Skin of body (tissue), 3 donors: Measurements from ENCODE around the gene SCAF1. TPM values are rescaled to one million over a fixed set of nuclear protein-coding genes. Genes with fewer than 3 reads are reported as not detected.

ENCODE experiments used
- DNase-seq: peaks from one replicate; lab custom pipeline; 2025; lab: John Stamatoyannopoulos, UW
- small RNA-seq: library from RNA; depleted of rRNA; stranded (forward); fragments of <200 nt; gene quantifications from one replicate; pipeline ENCODE3, GENCODE V24; 2014; ENCODE audit warnings: low replicate concordance
- total RNA-seq: library from RNA; depleted of rRNA; stranded (reverse); fragments of >200 nt; gene quantifications from one replicate; pipeline ENCODE4 v1.2.3, GENCODE V29; 2014

The SCAF1 gene
- total RNA-seq, 1 donor from 2014 or later: 8.5 TPM

GRCh38 chr19:49705919-49706318 lies 63.9 kb downstream of the SCAF1 start:
- no peak for DNase-seq

Small RNA genes within 50 kb of the gene (small RNA-seq; reads per million reads assigned to genes)
- not detected for gene MIR5088

Other genes with a start within 250 kb of the SCAF1 start
- not detected for gene PTH2, start 218.8 kb upstream of the SCAF1 start, total RNA-seq
- gene GFY, start 216.8 kb upstream of the SCAF1 start, total RNA-seq: not detected
- gene SLC17A7, start 200.7 kb upstream of the SCAF1 start, total RNA-seq: 0.59 TPM
- 49.7 TPM for gene PIH1D1, start 190.4 kb upstream of the SCAF1 start, total RNA-seq
- 22.5 TPM for gene ALDH16A1, start 189.0 kb upstream of the SCAF1 start, total RNA-seq
- gene FLT3LG, start 168.0 kb upstream of the SCAF1 start, total RNA-seq: 1.3 TPM
- gene RPL13A, start 154.6 kb upstream of the SCAF1 start, total RNA-seq: 3,296 TPM
- 2,894 TPM for gene RPS11, start 145.8 kb upstream of the SCAF1 start, total RNA-seq
- gene FCGRT, start 129.5 kb upstream of the SCAF1 start, total RNA-seq: 96.1 TPM
- gene RCN3, start 114.2 kb upstream of the SCAF1 start, total RNA-seq: 71.9 TPM
- 28.4 TPM for gene NOSIP, start 61.7 kb upstream of the SCAF1 start, total RNA-seq
- 2.8 TPM for gene PRRG2, start 60.9 kb upstream of the SCAF1 start, total RNA-seq
- gene PRR12, start 51.0 kb upstream of the SCAF1 start, total RNA-seq: 6.9 TPM
- gene RRAS, start 2.1 kb upstream of the SCAF1 start, total RNA-seq: 10.2 TPM
- 42.6 TPM for gene IRF3, start 23.6 kb downstream of the SCAF1 start, total RNA-seq
- gene BCL2L12, start 23.7 kb downstream of the SCAF1 start, total RNA-seq: 5.0 TPM
- 129 TPM for gene PRMT1, start 35.1 kb downstream of the SCAF1 start, total RNA-seq
- gene ADM5, start 47.4 kb downstream of the SCAF1 start, total RNA-seq: 0.69 TPM
- gene CPT1C, start 48.9 kb downstream of the SCAF1 start, total RNA-seq: 1.6 TPM
- 0.30 TPM for gene TSKS, start 121.1 kb downstream of the SCAF1 start, total RNA-seq
- gene AP2A1, start 124.8 kb downstream of the SCAF1 start, total RNA-seq: 31.4 TPM
- 13.4 TPM for gene FUZ, start 171.1 kb downstream of the SCAF1 start, total RNA-seq
- 17.4 TPM for gene MED25, start 176.1 kb downstream of the SCAF1 start, total RNA-seq
- gene PTOV1, start 208.9 kb downstream of the SCAF1 start, total RNA-seq: 46.4 TPM
- gene PNKP, start 225.4 kb downstream of the SCAF1 start, total RNA-seq: 25.2 TPM
- gene AKT1S1, start 235.1 kb downstream of the SCAF1 start, total RNA-seq: 4.3 TPM
- 12.9 TPM for gene TBC1D17, start 235.5 kb downstream of the SCAF1 start, total RNA-seq